HG03457 (cell line): Measurements from ENCODE around the gene AGPAT4.

Experiments
- ATAC-seq: cut with Tn5 transposase; IDR thresholded peaks from one replicate; pipeline ENCODE4 v1.9.1; 2021; ENCODE audit warnings: moderate number of reproducible peaks; ENCODE audit not compliant: unreplicated experiment

The AGPAT4 gene

GRCh38 chr6:161284653-161285052, 10.8 kb upstream of the AGPAT4 start:
- no peak for ATAC-seq

DNA sequence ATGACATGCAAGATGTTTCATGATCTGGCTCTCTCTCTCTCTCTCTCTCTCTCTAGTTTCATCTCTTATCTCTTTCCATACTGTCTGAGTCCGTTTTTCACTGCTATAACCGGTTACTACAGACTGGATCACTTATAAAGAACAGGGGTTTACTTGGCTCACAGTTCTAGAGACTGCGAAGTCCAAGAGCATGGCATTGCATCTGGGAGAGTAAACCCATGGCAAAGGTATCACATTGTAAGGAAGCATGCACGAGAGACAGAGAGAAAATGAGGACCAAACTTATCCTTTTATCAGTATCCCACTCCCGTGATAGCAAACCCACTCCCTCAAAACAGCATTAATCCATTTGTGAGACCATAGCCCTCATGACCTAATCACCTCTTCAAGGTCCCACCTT, 7.2 kb upstream of the AGPAT4 start:
- ATAC-seq = no peak

- ATAC-seq = no peak
Observed at GRCh38 chr6:161279677-161280415, 6.0 kb upstream of the AGPAT4 start.

GRCh38 chr6:161276605-161277155, 2.8 kb upstream of the AGPAT4 start:
- ATAC-seq = no peak

DNA sequence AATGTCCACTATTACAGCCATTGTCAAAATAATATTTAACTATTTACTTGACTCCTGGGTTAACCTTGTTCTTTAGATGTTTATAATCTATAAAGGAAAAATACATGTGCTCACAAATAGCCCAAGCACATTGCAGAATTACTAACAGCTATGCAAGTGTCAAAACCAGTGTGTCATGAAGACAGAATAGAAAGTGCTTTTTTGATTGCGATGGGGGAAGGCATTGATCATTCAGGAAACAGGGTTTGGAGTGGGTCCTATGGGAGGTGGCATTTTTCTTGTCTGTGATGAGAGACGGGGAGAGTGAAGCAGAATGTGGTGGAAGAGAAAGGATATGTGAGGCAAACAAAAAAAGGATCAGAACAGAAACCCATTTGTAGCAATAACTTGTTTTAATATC, 1.0 kb upstream of the AGPAT4 start:
- ATAC-seq = no peak

- no peak for ATAC-seq
Observed at GRCh38 chr6:161274488-161274858, 612 bp upstream of the AGPAT4 start.

DNA sequence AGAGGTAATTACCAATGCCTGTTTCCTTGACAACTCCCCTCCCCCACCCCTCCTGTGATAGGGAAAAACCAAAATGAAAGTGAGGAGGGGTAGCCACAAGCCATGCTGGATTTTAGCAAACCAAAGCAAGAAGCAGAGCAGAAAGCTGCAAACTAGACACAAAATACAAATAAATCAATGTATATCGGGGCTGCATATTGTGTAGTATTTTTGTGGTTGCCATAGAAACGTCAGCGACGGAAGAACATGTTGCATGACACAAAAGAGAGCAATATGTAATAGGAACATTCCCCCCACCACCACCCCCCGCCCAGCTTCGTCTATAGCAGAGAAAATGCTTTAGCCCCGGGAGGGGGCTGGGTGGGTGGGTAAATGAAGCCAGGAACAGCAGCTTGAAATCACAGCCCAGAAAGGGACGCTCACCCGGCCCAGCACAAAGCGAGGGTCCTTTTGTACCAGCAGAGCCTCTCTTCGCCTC, 548 bp downstream of the AGPAT4 start:
- no peak for ATAC-seq

DNA sequence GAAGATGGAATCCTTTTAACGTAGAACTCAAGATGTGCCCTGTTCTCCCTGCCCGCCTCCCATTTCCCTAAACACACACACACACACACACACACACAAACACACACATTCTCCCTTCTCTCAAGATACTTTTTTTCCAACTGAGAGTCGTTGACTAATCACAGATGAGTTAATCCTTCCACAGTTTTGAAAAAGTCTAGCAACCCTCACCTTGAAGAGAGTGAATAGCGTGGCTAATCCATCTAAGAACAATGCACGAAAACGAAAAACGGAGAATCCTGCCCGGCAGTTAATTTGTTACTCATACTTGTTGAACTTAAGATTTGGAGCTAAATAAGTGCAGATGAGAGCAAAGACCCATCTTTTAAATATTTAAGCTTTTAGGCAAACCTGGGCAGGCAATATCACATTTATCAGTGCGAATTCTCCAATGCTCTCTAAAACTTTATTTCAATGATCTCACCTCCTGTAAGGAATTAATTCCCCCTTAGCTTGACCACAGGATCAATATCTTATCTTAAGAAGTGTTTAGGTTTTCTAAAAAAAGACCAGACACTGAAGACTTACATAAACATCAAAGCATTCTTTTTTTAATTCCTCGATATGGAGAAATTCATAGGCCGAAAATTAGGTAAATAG, 1.1 kb downstream of the AGPAT4 start:
- no peak for ATAC-seq

- no peak for ATAC-seq
Observed at GRCh38 chr6:161271343-161272030, 2.4 kb downstream of the AGPAT4 start.

GRCh38 chr6:161270116-161270515, 3.7 kb downstream of the AGPAT4 start:
- no peak for ATAC-seq

- ATAC-seq = no peak
Observed at GRCh38 chr6:161269310-161269709, 4.6 kb downstream of the AGPAT4 start.

DNA sequence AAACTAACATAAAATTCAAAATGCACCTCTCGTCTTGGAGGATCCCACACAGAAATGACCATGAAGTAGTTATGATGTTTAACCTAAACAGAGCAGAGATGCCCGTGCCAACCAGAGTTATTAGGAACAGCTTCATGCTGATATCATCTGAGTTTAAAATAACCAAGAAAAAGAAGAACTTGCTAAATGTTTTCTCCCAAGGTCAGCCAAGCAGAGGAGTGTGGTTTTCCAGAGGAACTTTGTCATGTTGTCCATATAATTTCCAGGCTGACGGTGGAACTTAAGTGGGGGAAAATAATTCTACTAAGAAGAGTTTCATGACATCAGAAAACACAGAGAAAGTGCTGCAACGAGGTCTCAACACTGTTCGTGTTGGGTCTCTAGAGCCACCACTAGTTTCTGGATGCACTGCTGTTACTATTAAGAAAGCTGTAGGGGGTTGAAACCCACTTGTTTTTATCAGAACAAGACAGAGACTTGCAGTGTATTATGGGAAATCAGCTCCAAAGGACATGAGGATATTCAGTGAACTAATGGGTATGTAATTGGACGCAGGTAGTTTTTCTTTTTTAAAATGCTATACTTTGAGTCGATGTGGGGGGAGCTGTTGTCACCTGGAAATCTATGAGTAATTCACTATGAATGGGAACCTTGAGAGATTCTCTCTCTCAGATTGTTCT, 5.2 kb downstream of the AGPAT4 start:
- ATAC-seq = no peak

DNA sequence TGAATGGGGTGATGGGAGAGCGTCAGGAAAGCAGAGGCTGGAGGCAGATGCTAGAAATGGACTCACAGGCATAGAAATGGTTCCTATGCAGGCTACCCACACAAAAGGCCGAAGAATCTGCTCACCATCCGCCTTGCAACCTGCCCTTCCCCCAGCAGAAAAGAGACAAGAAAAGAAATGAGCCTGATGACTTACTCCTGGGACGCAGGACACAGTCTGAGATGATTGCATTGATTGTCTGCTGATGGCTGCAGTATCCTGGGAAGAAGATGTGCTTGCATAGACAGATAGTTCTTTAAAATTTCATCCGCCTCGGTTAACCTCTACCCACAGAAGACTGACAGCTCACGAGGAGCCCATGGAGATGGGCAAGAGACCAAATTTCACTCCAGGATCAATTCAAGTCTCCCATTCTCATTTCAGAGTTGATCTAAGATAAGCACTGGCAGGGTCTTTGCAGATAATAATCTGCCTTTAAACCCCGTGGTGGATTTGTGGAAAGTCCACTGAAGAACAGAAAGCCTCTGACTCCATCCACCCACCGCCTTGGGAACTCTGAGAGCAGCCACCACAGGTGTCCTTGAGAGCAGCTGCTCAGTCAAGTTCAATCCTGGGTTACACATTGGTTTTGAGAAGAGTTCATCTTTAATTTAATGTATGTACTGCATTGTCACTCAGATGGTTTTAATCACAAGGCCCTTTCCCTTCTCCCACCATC, 7.2 kb downstream of the AGPAT4 start:
- no peak for ATAC-seq

- no peak for ATAC-seq
Observed at GRCh38 chr6:161265975-161266374, 7.9 kb downstream of the AGPAT4 start.

- ATAC-seq = no peak
Observed at GRCh38 chr6:161265554-161265953, 8.3 kb downstream of the AGPAT4 start.

- no peak for ATAC-seq
Observed at GRCh38 chr6:161264181-161264580, 9.7 kb downstream of the AGPAT4 start.

DNA sequence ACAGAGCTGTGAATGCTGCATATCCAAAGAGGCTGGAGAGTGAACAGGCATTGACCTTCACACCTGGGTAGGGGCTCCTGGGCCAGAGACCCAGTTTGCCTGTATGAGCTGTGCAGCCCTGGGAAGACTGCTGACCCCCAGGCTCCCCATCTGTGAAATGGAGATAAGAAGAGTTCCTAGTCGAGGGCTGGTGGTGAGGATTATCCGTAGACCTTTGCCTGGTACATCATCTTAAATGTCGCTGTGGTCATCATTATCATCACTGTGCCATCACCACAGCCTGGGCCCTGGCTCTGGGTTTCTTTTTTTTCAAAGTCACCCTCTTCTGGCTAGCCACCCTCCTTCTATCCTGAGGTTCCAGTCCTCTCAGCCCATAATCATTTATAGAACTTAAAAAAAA, 12.0 kb downstream of the AGPAT4 start:
- no peak for ATAC-seq

- ATAC-seq = no peak
Observed at GRCh38 chr6:161261325-161261724, 12.5 kb downstream of the AGPAT4 start.

- ATAC-seq = no peak
Observed at GRCh38 chr6:161259302-161259701, 14.6 kb downstream of the AGPAT4 start.

- no peak for ATAC-seq
Observed at GRCh38 chr6:161257793-161258457, 15.9 kb downstream of the AGPAT4 start.
